ENCODE measurements around the gene FBXL15. TPM values are rescaled to one million over a fixed set of nuclear protein-coding genes. Genes with fewer than 3 reads are reported as not detected.
A peak's percentile ranks its signal among the peaks of the same experiment; 100 is the strongest.

FBXL15 gene
- total RNA-seq, 6 experiments from 2014 or later, result 5.6 to 22.9 (median 9.0) TPM

DNA sequence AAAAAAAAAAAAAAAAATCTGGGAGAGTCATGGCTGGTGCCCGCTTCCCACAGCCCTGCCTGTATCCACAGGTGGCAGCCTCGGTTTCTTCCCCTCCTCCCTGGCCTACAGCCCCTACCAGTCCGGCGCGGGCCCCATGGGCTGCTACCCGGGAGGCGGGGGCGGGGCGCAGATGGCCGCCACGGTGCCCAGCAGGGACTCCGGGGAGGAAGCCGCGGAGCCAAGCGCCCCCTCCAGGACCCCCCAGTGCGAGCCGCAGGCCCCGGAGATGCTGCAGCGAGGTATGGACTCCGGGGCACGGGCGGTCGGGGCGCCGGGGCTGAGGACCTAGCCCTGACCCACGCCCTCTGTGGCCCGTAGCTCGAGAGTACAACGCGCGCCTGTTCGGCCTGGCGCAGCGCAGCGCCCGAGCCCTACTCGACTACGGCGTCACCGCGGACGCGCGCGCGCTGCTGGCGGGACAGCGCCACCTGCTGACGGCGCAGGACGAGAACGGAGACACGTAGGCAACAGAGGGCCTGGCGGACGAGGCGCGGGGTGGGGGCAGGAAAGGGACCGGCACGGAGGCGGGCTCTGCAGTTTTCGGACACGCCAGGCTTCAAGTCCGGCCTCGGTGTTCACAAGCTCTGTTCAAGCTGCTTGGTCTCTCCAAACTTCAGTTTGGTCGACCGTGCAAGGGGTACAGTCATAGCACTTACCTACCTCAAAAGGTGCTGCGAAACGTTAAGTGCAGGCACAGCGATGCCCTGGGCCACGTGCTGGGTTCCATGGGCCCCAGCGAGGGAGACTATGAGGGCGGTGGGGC is 21.2 kb upstream of the FBXL15 start:
- H3K4me3 ChIP-seq, result peak overlapping the region; percentile 47 to 65 (median 60)
- H3K4me1 ChIP-seq, result peaks cover 0 to 10% (median 0%) of the 10 kb centered on the region in 4 donors
- H3K36me3 ChIP-seq, result peaks cover 0 to 32% (median under 1%) of the 10 kb centered on the region in 4 donors
- DNase-seq, result peak; percentile 91 to 93 (median 92)
- peak; percentile 71 to 85 (median 79) for ATAC-seq
- H3K27ac ChIP-seq, result peak overlapping the region; percentile 68 to 83 (median 81)
- no peaks in the 10 kb centered on the region for H3K27me3 ChIP-seq
- peak; percentile 43 for TF ChIP-seq POLR2A (IDR thresholded peaks at IDR 0.05)
- TF ChIP-seq, protein P1, sequence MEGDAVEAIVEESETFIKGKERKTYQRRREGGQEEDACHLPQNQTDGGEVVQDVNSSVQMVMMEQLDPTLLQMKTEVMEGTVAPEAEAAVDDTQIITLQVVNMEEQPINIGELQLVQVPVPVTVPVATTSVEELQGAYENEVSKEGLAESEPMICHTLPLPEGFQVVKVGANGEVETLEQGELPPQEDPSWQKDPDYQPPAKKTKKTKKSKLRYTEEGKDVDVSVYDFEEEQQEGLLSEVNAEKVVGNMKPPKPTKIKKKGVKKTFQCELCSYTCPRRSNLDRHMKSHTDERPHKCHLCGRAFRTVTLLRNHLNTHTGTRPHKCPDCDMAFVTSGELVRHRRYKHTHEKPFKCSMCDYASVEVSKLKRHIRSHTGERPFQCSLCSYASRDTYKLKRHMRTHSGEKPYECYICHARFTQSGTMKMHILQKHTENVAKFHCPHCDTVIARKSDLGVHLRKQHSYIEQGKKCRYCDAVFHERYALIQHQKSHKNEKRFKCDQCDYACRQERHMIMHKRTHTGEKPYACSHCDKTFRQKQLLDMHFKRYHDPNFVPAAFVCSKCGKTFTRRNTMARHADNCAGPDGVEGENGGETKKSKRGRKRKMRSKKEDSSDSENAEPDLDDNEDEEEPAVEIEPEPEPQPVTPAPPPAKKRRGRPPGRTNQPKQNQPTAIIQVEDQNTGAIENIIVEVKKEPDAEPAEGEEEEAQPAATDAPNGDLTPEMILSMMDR (IDR thresholded peaks at IDR 0.05), result peak; percentile 94 to 99 (median 96)
- intact Hi-C loops (cut with DNase I), result loop anchor here in 1 of 2 donors (5.0 kb wide), 1 partner anchor 172 kb away; the partner anchor contains the start of gene ELOVL3
- H3K9me3 ChIP-seq, result no peaks in the 10 kb centered on the region
- WGBS (ENCODE audit: insufficient coverage, low coverage, low lambda C conversion rate, missing lambda C conversion rate), result 0% methylated on average over 24 of the region's 72 CpGs

DNA sequence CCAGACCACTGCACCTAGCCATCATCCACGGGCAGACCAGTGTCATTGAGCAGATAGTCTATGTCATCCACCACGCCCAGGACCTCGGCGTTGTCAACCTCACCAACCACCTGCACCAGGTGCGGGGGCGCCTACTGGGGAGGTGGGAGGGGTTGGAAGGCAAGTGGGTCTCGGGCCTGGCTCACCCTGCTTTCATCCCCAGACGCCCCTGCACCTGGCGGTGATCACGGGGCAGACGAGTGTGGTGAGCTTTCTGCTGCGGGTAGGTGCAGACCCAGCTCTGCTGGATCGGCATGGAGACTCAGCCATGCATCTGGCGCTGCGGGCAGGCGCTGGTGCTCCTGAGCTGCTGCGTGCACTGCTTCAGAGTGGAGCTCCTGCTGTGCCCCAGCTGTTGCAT is 20.6 kb upstream of the FBXL15 start:
- WGBS (ENCODE audit: insufficient coverage, low coverage, low lambda C conversion rate, missing lambda C conversion rate), result no CpG with 5 or more reads among the region's 17 CpGs
- Histone ChIP-seq H3K4me3 (no peak overlapping the region), H3K9me3 (no peaks in the 10 kb centered on the region), H3K27ac (no peak overlapping the region), H3K4me1 (peaks cover 0 to 10% (median 0%) of the 10 kb centered on the region in 4 donors), H3K27me3 (no peaks in the 10 kb centered on the region), H3K36me3 (peaks cover 0 to 32% (median under 1%) of the 10 kb centered on the region in 4 donors)
- no peak for TF ChIP-seq POLR2A (IDR thresholded peaks at IDR 0.05)
- TF ChIP-seq, protein P1 (IDR thresholded peaks at IDR 0.05), result no peak
- intact Hi-C loops (cut with DNase I), result loop anchor here in 1 of 2 donors (5.0 kb wide), 1 partner anchor 173 kb away; the partner anchor contains the start of gene ELOVL3
- DNase-seq (no peak), ATAC-seq (no peak)

DNA sequence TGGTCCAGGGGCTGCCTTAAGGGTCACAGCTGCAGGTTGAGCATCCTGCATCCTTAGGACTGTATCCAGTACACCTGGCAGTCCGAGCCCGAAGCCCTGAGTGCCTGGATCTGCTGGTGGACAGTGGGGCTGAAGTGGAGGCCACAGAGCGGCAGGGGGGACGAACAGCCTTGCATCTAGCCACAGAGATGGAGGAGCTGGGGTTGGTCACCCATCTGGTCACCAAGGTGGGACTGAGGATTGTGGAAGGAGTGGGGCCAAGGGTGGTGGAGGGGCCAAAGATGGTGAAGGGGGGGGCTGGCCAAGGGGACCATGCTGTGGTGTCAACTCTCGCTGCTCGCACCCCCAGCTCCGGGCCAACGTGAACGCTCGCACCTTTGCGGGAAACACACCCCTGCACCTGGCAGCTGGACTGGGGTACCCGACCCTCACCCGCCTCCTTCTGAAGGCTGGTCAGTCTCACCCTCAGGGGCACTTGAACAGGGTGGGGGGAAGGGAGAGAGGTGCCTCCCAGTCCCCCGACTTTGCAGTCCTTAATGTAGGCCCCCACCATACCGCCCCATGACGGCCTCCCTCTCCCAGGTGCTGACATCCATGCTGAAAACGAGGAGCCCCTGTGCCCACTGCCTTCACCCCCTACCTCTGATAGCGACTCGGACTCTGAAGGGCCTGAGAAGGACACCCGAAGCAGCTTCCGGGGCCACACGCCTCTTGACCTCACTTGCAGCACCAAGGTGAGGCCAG is 19.9 kb upstream of the FBXL15 start:
- TF ChIP-seq POLR2A (IDR thresholded peaks at IDR 0.05), result no peak
- TF ChIP-seq, protein P1 (IDR thresholded peaks at IDR 0.05), result no peak
- intact Hi-C loops (cut with DNase I), result loop anchor here in 1 of 2 donors (5.0 kb wide), 1 partner anchor 173 kb away; the partner anchor contains the start of gene ELOVL3
- WGBS (ENCODE audit: insufficient coverage, low coverage, low lambda C conversion rate, missing lambda C conversion rate), result 100% methylated on average over 1 of the region's 22 CpGs
- no peak overlapping the region for H3K27ac ChIP-seq
- peaks cover 0 to 10% (median 0%) of the 10 kb centered on the region in 4 donors for H3K4me1 ChIP-seq
- H3K9me3 ChIP-seq, result no peaks in the 10 kb centered on the region
- ATAC-seq (no peak), DNase-seq (no peak)
- H3K4me3 ChIP-seq, result no peak overlapping the region
- peaks cover 0 to 32% (median under 1%) of the 10 kb centered on the region in 4 donors for H3K36me3 ChIP-seq
- H3K27me3 ChIP-seq, result no peaks in the 10 kb centered on the region

DNA sequence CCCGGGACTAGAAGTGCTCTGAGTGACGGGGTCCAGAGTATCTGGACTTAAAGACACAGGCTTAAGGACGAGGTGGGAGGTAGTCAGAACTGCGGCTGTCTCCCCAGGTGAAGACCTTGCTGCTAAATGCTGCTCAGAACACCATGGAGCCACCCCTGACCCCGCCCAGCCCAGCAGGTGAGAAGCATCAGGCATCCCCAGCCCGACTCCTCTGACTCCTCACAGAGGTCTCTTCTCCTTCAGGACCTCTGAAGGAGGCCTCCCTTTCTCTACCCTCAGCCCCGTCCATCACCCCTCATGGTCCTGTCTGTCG is 19.3 kb upstream of the FBXL15 start:
- no peaks in the 10 kb centered on the region for H3K9me3 ChIP-seq
- ATAC-seq, result no peak
- TF ChIP-seq POLR2A (IDR thresholded peaks at IDR 0.05), result no peak
- TF ChIP-seq, protein P1 (IDR thresholded peaks at IDR 0.05), result no peak
- H3K4me1 ChIP-seq, result peaks cover 0 to 6% (median 0%) of the 10 kb centered on the region in 4 donors
- H3K36me3 ChIP-seq, result peaks cover 0 to 32% (median under 1%) of the 10 kb centered on the region in 4 donors
- no peak overlapping the region for H3K27ac ChIP-seq
- no peak for DNase-seq
- no peak overlapping the region for H3K4me3 ChIP-seq
- 100% methylated on average over 4 of the region's 8 CpGs for WGBS (ENCODE audit: insufficient coverage, low coverage, low lambda C conversion rate, missing lambda C conversion rate)
- intact Hi-C loops (cut with DNase I), result loop anchor here in 1 of 2 donors (5.0 kb wide), 1 partner anchor 174 kb away; the partner anchor contains the start of gene ELOVL3
- H3K27me3 ChIP-seq, result no peaks in the 10 kb centered on the region
